ENCODE data around the gene SYT12. TPM values are rescaled to one million over a fixed set of nuclear protein-coding genes. Genes with fewer than 3 reads are reported as not detected.

Gene SYT12
- total and polyA plus RNA-seq, 10 donors, result 0.02 to 0.13 (median 0.05) TPM; not detected in 7

- Histone ChIP-seq H3K36me3 (no peaks in the 10 kb centered on the region), H3K4me3 (no peak overlapping the region), H3K27me3 (replicated peaks in 1 of 7) (peaks cover 0 to 30% (median 0%) of the 10 kb centered on the region in 7 donors), H3K4me1 (peaks cover 0 to 16% (median 11%) of the 10 kb centered on the region in 6 donors), H3K27ac (no peak overlapping the region), H3K9me3 (no peaks in the 10 kb centered on the region)
- no peak for TF ChIP-seq POLR2A (IDR thresholded peaks at IDR 0.05)
- 76 to 88% (median 82%) methylated on average over 6 of the region's 6 CpGs for WGBS, 5 donors
- intact Hi-C loops (cut with DNase I; ENCODE audit: low total_unique reads), result no loop called here
- no peak for DNase-seq
Observed at GRCh38 chr11:67079065-67079705, 56.3 kb downstream of the SYT12 start.

DNA sequence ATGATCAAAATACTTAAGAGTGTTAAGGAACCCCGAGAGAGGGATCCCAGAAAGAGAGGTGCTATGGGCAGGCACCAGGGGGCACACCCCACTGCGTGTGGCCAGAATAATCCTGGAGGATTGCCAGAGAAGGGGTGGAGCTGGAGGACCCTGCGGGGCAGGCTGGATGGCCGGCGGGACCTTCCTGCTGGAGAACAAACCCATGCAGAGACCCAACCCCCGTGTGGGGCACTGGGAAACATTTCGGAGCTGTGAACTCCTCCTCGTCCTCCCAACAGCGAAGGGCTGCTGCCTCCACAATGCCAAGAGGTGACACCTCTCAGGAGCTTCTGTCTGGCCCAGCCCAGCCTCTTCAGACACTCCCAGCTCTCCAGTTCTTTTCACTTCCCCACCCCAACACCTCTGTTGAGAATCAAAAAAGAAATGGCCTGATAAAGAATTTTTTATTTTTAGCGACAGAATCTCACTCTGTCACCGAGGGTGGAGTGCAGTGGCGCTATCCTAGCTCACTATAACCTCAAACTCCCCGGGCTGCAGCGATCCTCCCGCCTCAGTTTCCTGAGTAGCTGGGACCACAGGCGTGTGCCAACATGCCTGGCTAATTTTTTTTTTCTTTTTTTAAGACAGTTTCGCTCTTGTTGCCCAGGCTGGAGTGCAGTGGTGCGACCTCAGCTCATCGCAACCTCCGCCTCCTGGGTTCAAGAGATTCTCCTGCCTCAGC is 59.3 kb downstream of the SYT12 start:
- TF ChIP-seq POLR2AphosphoS5 (IDR thresholded peaks at IDR 0.05) (no peak), CTCF (IDR thresholded peaks at IDR 0.05 in 8 of 11, conservative IDR thresholded peaks at IDR 0.05 in 3 of 11) (no peak), POLR2A (IDR thresholded peaks at IDR 0.05) (no peak)
- 24 to 35% (median 30%) methylated on average over 18 to 20 of the region's 20 CpGs for WGBS, 5 donors
- Histone ChIP-seq H3K9me3 (no peaks in the 10 kb centered on the region), H3K27me3 (replicated peaks in 1 of 7) (peaks cover 0 to 28% (median 0%) of the 10 kb centered on the region in 7 donors), H3K36me3 (no peaks in the 10 kb centered on the region), H3K27ac (no peak overlapping the region), H3K4me3 (peak overlapping the region in 1 of 8 donors; percentile 18), H3K4me1 (peaks cover 0 to 16% (median 11%) of the 10 kb centered on the region in 6 donors)
- intact Hi-C loops (cut with DNase I; ENCODE audit: low total_unique reads), result no loop called here
- DNase-seq, result no peak

- Histone ChIP-seq H3K27ac (no peak overlapping the region), H3K9me3 (no peaks in the 10 kb centered on the region), H3K36me3 (no peaks in the 10 kb centered on the region), H3K4me3 (no peak overlapping the region), H3K4me1 (peaks cover 0 to 16% (median 11%) of the 10 kb centered on the region in 6 donors), H3K27me3 (replicated peaks in 1 of 7) (peaks cover 0 to 13% (median 0%) of the 10 kb centered on the region in 7 donors)
- no peak for DNase-seq
- 82 to 90% (median 88%) methylated on average over 8 of the region's 8 CpGs for WGBS, 5 donors
- intact Hi-C loops (cut with DNase I; ENCODE audit: low total_unique reads), result no loop called here
- TF ChIP-seq CTCF (IDR thresholded peaks at IDR 0.05 in 8 of 11, conservative IDR thresholded peaks at IDR 0.05 in 3 of 11), result no peak
Observed at GRCh38 chr11:67083786-67084366, 60.9 kb downstream of the SYT12 start.

GRCh38 chr11:67085617-67086016 is 62.7 kb downstream of the SYT12 start:
- intact Hi-C loops (cut with DNase I; ENCODE audit: low total_unique reads), result no loop called here
- no peak for TF ChIP-seq CTCF (IDR thresholded peaks at IDR 0.05 in 8 of 11, conservative IDR thresholded peaks at IDR 0.05 in 3 of 11)
- no peak for TF ChIP-seq POLR2A (IDR thresholded peaks at IDR 0.05)
- no peak for TF ChIP-seq POLR2AphosphoS5 (IDR thresholded peaks at IDR 0.05)
- peaks cover 0 to 13% (median 0%) of the 10 kb centered on the region in 7 donors for H3K27me3 ChIP-seq (replicated peaks in 1 of 7)
- H3K4me1 ChIP-seq, result peaks cover 0 to 16% (median 11%) of the 10 kb centered on the region in 6 donors
- H3K27ac ChIP-seq, result no peak overlapping the region
- H3K36me3 ChIP-seq, result no peaks in the 10 kb centered on the region
- no peaks in the 10 kb centered on the region for H3K9me3 ChIP-seq
- no peak for DNase-seq
- no peak overlapping the region for H3K4me3 ChIP-seq
- WGBS, 5 donors, result 86 to 98% (median 97%) methylated on average over 5 of the region's 5 CpGs
